Ishikawa (cell line): ENCODE results near the gene SLCO3A1.

Experiments
- CREB1 ChIP-seq: IDR thresholded peaks from 2 replicates; pipeline ENCODE4 v1.6.1; 2012; ENCODE audit warnings: low read depth
- TEAD4 ChIP-seq: IDR thresholded peaks from 2 replicates; pipeline ENCODE4 v1.6.1; 2012
- TF ChIP-seq, protein P1 (sequence below): IDR thresholded peaks from 2 replicates; pipeline ENCODE4 v1.6.1; 2012; ENCODE audit warnings: low read depth, mild to moderate bottlenecking

DNA sequence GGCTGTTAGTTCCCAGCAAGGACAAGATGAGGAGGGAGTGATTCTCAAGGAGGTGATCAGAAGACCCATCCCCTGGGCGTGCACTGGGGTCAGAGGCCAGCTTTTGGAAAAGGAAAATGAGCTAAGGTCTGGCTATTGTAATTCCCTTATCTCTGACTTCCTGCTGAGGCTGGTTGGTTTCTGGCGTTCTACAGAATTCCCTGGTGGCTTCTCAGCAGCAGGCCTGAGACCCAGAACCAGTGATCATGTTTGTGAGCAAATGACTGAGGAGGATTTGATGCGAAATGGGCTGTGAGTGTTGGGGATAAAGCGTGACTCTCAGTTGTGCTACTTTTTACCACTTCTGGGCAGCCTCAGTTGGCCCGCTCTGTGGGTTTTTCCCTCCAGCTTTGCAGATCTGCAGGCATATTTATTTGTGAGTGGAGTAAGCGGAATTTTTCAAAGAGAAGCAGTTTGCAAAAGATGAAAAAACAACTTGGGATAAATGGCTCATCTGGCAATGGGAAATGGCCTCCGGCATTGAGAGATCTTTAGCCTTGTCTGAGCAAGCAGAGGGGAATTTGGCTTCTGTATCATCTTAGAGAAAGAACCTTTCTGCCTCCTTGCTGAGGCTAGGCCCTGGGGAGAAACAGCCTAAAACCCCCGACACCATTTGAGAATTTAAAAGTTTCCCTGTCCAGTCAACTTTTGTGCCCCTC, 102.7 kb downstream of the SLCO3A1 start:
- TF ChIP-seq CREB1 (no peak), TEAD4 (no peak)
- TF ChIP-seq, protein P1, sequence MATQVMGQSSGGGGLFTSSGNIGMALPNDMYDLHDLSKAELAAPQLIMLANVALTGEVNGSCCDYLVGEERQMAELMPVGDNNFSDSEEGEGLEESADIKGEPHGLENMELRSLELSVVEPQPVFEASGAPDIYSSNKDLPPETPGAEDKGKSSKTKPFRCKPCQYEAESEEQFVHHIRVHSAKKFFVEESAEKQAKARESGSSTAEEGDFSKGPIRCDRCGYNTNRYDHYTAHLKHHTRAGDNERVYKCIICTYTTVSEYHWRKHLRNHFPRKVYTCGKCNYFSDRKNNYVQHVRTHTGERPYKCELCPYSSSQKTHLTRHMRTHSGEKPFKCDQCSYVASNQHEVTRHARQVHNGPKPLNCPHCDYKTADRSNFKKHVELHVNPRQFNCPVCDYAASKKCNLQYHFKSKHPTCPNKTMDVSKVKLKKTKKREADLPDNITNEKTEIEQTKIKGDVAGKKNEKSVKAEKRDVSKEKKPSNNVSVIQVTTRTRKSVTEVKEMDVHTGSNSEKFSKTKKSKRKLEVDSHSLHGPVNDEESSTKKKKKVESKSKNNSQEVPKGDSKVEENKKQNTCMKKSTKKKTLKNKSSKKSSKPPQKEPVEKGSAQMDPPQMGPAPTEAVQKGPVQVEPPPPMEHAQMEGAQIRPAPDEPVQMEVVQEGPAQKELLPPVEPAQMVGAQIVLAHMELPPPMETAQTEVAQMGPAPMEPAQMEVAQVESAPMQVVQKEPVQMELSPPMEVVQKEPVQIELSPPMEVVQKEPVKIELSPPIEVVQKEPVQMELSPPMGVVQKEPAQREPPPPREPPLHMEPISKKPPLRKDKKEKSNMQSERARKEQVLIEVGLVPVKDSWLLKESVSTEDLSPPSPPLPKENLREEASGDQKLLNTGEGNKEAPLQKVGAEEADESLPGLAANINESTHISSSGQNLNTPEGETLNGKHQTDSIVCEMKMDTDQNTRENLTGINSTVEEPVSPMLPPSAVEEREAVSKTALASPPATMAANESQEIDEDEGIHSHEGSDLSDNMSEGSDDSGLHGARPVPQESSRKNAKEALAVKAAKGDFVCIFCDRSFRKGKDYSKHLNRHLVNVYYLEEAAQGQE = no peak
